ENCODE measurements around the gene DRGX.

The DRGX gene

GRCh38 chr10:49319206-49319605 lies 76.7 kb downstream of the DRGX start:
- no peak for DNase-seq (ENCODE audit: low read depth in 3 of 3)

- no peak for DNase-seq (ENCODE audit: low read depth in 3 of 3)
Measured at GRCh38 chr10:49318755-49319154, 77.1 kb downstream of the DRGX start.

- no peak for DNase-seq (ENCODE audit: low read depth in 3 of 3)
Measured at GRCh38 chr10:49318028-49318427, 77.9 kb downstream of the DRGX start.

- no peak for DNase-seq (ENCODE audit: low read depth in 3 of 3)
Measured at GRCh38 chr10:49314806-49315205, 81.1 kb downstream of the DRGX start.
